OCI-M1 (cell line): ENCODE data around the gene SLC9A5.

Source experiments
- DNase-seq: peaks from one replicate; lab custom pipeline; 2025; lab: John Stamatoyannopoulos, UW

Gene SLC9A5, protein sequence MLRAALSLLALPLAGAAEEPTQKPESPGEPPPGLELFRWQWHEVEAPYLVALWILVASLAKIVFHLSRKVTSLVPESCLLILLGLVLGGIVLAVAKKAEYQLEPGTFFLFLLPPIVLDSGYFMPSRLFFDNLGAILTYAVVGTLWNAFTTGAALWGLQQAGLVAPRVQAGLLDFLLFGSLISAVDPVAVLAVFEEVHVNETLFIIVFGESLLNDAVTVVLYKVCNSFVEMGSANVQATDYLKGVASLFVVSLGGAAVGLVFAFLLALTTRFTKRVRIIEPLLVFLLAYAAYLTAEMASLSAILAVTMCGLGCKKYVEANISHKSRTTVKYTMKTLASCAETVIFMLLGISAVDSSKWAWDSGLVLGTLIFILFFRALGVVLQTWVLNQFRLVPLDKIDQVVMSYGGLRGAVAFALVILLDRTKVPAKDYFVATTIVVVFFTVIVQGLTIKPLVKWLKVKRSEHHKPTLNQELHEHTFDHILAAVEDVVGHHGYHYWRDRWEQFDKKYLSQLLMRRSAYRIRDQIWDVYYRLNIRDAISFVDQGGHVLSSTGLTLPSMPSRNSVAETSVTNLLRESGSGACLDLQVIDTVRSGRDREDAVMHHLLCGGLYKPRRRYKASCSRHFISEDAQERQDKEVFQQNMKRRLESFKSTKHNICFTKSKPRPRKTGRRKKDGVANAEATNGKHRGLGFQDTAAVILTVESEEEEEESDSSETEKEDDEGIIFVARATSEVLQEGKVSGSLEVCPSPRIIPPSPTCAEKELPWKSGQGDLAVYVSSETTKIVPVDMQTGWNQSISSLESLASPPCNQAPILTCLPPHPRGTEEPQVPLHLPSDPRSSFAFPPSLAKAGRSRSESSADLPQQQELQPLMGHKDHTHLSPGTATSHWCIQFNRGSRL

GRCh38 chr16:67248401-67249177 lies at the start of gene SLC9A5:
Gene SLC9A5, plus strand, starts transcription at chr16:67248979. Its CDS starts 36 bp downstream, at chr16:67249015.
- no peak for DNase-seq

- no peak for DNase-seq
Observed at GRCh38 chr16:67199011-67199807, 49.6 kb upstream of the SLC9A5 start, which contains the start of gene ELMO3. Gene ELMO3, plus strand, starts transcription at chr16:67199131. Its CDS starts 196 bp downstream, at chr16:67199327.

GRCh38 chr16:67199808-67200198 lies 49.0 kb upstream of the SLC9A5 start:
- DNase-seq = no peak

- no peak for DNase-seq
Observed at GRCh38 chr16:67200491-67200890, 48.3 kb upstream of the SLC9A5 start.

GRCh38 chr16:67201411-67202345 lies 47.1 kb upstream of the SLC9A5 start:
- no peak for DNase-seq

GRCh38 chr16:67202426-67202825 lies 46.4 kb upstream of the SLC9A5 start:
- DNase-seq = no peak

DNA sequence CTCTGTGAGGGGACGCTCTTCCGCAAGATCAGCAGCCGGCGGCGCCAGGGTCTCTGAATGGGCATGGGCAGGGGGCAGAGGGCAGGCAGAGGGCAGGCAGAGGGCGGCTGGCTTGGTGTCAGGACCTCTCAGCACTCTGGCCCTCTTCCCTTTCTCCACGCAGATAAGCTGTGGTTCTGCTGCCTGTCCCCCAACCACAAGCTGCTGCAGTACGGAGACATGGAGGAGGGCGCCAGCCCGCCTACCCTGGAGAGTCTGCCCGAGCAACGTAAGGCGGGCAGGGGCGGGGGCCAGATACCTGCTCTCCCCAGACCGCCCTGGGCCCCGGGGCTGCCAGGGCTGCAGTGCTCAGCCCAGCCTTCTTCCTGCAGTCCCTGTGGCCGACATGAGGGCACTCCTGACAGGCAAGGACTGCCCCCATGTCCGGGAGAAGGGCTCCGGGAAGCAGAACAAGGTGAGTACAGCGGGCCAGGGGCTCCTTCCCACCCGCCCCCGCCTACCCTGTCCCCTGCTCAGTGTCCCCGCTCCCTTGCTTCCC lies 45.8 kb upstream of the SLC9A5 start:
- no peak for DNase-seq

GRCh38 chr16:67204076-67204475 lies 44.7 kb upstream of the SLC9A5 start:
- DNase-seq = no peak

DNA sequence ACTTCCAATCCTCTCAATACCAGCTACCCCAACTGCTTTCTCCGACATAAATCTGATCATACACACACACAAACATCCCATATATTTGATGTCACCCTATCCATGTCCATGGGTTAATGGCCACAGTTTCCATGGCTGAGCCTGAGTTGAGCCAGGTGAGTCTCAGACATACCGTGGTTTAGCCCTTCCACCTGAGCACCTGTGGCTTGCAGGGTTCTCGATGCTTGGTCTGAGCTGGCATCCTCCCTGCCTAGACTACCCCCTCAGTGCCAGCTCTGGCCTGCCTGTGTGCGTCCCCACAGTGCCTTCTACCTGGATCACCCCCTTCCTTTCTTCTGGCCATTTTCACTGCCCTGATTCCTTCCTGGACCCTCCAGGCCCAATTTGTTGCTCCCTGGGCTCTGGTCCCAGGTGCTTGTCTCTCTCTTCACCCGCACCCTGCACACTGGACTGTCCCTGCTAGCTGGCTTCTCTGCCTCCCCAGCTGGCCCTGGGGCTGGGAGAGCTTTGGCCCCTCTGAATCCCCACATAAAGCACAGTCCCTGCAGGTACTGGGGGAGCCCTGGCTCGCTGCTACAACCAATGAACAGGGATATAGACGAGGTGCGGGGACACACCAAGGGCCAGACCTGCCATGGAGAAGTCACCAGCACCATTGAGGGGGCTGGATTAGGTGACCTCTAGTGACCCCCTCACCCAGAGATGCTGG lies 42.5 kb upstream of the SLC9A5 start:
- no peak for DNase-seq

- no peak for DNase-seq
Observed at GRCh38 chr16:67206838-67207248, 41.9 kb upstream of the SLC9A5 start.

DNA sequence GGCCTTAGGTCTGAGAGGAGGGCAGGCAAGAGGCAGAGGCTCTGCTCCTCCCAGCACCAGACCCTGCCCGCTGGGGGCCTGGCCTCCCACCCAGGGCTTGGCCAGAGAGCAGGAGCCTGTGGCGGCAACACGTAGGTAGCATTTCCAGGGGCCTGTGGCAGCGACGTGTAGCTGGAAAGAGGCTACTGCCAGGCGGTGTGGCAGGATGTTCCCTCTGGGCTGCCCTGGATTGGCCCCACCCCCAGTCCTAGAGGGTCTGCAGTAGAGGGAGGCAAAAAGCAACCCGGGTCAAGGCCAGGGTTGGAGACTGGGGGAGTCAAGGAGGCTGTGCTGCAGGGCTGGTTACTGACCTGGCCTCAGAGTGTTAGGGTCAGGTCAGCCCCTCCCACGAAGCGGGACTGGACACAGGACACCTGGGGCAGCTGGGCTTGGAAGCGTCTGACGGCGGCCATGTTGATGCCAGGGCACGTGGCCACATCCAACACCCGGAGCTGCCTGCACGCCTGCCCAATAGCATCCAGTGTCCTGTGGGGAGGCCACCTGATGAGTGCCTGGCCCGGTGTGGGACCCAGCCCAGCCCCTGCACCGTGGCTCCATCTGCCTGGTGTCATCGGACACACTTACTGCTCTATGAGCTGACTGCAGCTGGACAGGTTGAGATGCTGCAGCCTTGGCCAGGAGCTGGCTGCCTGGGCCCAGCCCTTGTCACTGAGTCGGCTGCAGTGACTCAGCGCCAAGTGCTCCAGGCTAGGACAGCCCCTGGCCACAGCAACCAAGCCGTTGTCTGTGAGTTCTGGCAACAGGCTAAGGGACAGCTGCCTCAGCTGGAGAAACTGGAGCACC lies 41.3 kb upstream of the SLC9A5 start:
- no peak for DNase-seq

DNA sequence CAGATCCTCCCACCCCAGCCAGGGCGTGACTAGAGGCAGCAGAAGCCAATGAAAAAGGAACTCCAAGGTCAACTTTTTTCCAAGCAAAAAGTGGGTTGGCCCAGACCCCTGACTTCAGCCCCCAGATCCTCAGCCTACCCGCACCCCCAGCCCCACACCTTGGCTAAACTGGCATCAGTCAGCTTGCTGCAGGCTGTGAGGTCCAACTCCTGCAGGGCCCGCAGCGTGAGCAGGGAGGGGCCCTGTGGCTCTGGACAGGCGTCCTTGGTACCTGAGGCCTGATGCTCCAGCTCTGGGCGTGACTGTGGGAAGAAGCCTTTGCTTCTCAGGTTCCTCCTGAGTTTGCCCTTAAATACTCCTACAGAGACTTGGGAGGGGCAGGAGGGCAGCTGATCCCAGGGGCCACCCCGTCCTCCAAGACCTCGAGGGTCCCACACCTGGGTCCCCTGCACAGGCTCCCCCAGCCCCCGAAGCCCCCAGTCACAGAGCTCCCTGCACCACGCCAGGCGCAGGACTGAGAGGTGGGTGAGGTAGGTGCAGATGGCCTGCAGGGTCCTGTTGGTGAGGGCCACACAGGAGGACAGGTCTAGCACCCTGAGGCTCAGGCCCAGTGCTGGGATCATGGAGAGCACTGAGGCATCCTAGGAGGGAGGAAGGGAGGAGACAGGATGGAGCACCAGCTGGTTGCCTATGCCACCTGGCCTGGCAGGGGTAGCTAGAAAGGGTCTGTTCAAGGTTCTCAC lies 40.5 kb upstream of the SLC9A5 start:
- DNase-seq = no peak

GRCh38 chr16:67209565-67209964 lies 39.2 kb upstream of the SLC9A5 start:
- DNase-seq = no peak

- no peak for DNase-seq
Observed at GRCh38 chr16:67210069-67210937, 38.5 kb upstream of the SLC9A5 start.

DNA sequence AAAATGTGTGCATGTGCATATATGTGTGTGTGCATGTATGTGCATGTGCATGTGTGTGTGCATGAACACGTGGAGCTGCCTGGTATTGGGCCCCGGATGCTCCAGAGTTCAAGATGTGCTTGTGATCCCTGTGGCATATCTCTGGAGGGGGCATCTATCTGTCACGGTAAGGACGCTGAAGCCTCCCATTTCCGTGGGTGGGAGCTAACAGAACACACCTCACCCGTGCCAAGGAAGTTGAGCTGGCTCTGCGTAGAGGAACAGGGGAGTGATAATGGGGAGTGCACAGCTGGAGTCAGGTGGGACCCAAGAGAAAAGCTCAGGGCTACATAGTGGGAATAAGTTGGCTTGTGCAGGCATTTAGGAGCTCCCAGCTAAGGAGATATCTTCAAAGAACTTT lies 37.1 kb upstream of the SLC9A5 start:
- no peak for DNase-seq

GRCh38 chr16:67212766-67213165 lies 36.0 kb upstream of the SLC9A5 start:
- no peak for DNase-seq
